GM10266 (cell line): Measurements from ENCODE around the gene MINDY1.

Experiments used
- DNase-seq: peaks from one replicate; pipeline ENCODE4 v3.0.0; 2012; ENCODE audit errors: extremely low spot score
- CTCF ChIP-seq: IDR thresholded peaks from 2 replicates; pipeline ENCODE4 v1.5.1; 2012; ENCODE audit warnings: mild to moderate bottlenecking, low read depth; ENCODE audit not compliant: control insufficient read depth, insufficient read depth; ENCODE audit errors: missing control alignments

Gene MINDY1

GRCh38 chr1:150987924-150988323, 18.8 kb downstream of the MINDY1 start:
- TF ChIP-seq CTCF: no peak
- DNase-seq: no peak

- TF ChIP-seq CTCF: no peak
- no peak for DNase-seq
Measured at GRCh38 chr1:150985179-150985825, 21.4 kb downstream of the MINDY1 start.

GRCh38 chr1:150981805-150982712, 24.6 kb downstream of the MINDY1 start, which contains the start of gene ANXA9:
Gene ANXA9, plus strand, starts transcription at chr1:150982292. Its CDS starts 814 bp downstream, at chr1:150983106.
- DNase-seq: peak; percentile 53
- no peak for TF ChIP-seq CTCF

GRCh38 chr1:150981177-150981804, 25.4 kb downstream of the MINDY1 start:
- DNase-seq: no peak
- TF ChIP-seq CTCF: no peak

- peak; percentile 100 for TF ChIP-seq CTCF
- peak; percentile 91 for DNase-seq
Measured at GRCh38 chr1:150979092-150980056, 27.3 kb downstream of the MINDY1 start.

GRCh38 chr1:150976879-150977694, 29.6 kb downstream of the MINDY1 start:
- TF ChIP-seq CTCF: no peak
- no peak for DNase-seq
